ENCODE measurements around the gene DAB2. TPM values are rescaled to one million over a fixed set of nuclear protein-coding genes. Genes with fewer than 3 reads are reported as not detected.

Gene DAB2
- 177 and 206 TPM in 2 replicates for polyA plus RNA-seq (2011; rRNA removed)
- polyA minus RNA-seq (2011; rRNA and poly(A)+ RNA removed) = 211 and 260 TPM in 2 replicates

DNA sequence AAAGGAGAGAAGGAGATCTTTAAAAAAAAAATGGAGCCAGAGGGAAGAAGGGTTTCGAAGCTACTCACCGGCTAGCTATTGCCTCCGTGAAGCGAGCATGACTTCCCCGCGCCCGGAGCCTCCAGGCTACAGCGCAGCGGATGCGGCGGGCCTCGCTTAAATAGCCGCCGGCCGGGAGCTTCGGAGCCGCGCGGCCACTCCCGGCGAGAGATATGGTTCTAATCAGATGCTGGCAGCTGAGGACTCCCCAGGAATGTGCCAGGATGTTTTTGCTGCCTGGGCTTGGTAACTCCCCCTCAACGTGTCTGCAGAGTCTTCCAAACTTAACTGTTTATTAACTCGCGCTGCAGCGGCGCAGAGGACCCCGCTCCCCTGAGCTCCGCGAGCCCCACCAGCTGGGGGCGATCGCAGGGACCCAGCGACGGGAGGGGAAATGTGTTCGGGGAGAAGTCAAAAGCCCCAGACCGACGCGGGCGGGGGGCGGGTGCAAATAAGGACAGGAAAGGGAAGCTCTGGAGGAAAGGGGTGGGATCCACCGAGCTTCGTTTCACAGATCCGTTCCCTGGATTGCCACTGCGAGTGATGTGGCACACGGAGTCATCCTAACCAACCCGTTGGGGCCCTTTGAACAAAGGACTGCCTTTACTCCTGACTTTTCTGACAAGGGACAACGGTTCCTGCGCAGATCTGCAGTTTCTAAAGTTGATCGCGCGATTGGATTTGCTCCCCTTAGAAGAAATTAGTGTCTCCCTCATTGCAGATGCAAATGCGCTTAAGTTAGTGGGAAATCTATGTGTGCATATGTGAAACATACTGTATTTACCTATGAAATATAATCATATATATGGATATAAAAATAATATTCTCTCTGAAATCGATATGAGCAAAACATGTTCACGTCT is at the start of gene DAB2:
Gene DAB2, minus strand, starts transcription at position 245 of the 902 bp plus-strand sequence. CDS start 30,660 bp downstream, outside the sequence.
- DNase-seq (ENCODE audit: low read depth, low spot score) = peak; percentile 93
- ChIA-PET CTCF (interaction anchor here (0.6 to 3.8 kb wide), 37 partner anchors 9 to 900 kb away, joined by 3 to 62 read pairs (median 5); no protein-coding TSS in a partner anchor), POLR2A (interaction anchor here (0.6 to 3.3 kb wide), 43 partner anchors 10 to 577 kb away, joined by 3 to 75 read pairs (median 6); no protein-coding TSS in a partner anchor)
- no peaks in the 10 kb centered on the region for H3K27me3 ChIP-seq (ENCODE audit: control insufficient read depth, insufficient read depth, low read length)
- peak; percentile 74 for TF ChIP-seq CTCF (IDR thresholded peaks at IDR 0.05; ENCODE audit: low read depth, low read length)
- peak within 1 kb of the TSS; percentile 85 for H3K4me3 ChIP-seq (ENCODE audit: low read depth, low read length)
- H3K9me3 ChIP-seq (ENCODE audit: control insufficient read depth, insufficient read depth, low read length) = peaks cover 3% of the 10 kb centered on the region; the same call in 1 of the 2 replicates
- peak within 1 kb of the TSS; percentile 96 for H3K27ac ChIP-seq (ENCODE audit: low read depth, low read length)

- POLR2A ChIA-PET = interaction anchor here (1.0 to 1.6 kb wide), 2 partner anchors 49 to 53 kb away, joined by 3 to 9 read pairs; partner anchors contain the start of gene DAB2
Measured at GRCh38 chr5:39473156-39473775, 48.5 kb upstream of the DAB2 start.

GRCh38 chr5:39471836-39472508 is 47.2 kb upstream of the DAB2 start:
- H3K9me3 ChIP-seq (ENCODE audit: control insufficient read depth, insufficient read depth, low read length) = no peaks in the 10 kb centered on the region
- H3K27me3 ChIP-seq (ENCODE audit: control insufficient read depth, insufficient read depth, low read length) = no peaks in the 10 kb centered on the region
- POLR2A ChIA-PET = interaction anchor here (1.3 to 2.0 kb wide), 2 partner anchors 47 kb away, joined by 10 read pairs; partner anchors contain the start of gene DAB2
- TF ChIP-seq CTCF (IDR thresholded peaks at IDR 0.05; ENCODE audit: low read depth, low read length) = no peak
- H3K4me3 ChIP-seq (ENCODE audit: low read depth, low read length) = no peak overlapping the region
- no peak overlapping the region for H3K27ac ChIP-seq (ENCODE audit: low read depth, low read length)
- DNase-seq (ENCODE audit: low read depth, low spot score) = no peak
- CTCF ChIA-PET = interaction anchor here (1.3 kb wide), 1 partner anchor 47 kb away, joined by 4 read pairs; no protein-coding TSS in a partner anchor

More at GRCh38 chr5:39473156-39473775, 48.5 kb upstream of the DAB2 start:
- Histone ChIP-seq H3K9me3 (ENCODE audit: control insufficient read depth, insufficient read depth, low read length) (no peaks in the 10 kb centered on the region), H3K27ac (ENCODE audit: low read depth, low read length) (no peak overlapping the region), H3K4me3 (ENCODE audit: low read depth, low read length) (no peak overlapping the region), H3K27me3 (ENCODE audit: control insufficient read depth, insufficient read depth, low read length) (no peaks in the 10 kb centered on the region)
- TF ChIP-seq CTCF (IDR thresholded peaks at IDR 0.05; ENCODE audit: low read depth, low read length) = no peak
- CTCF ChIA-PET = interaction anchor here (1.1 to 3.9 kb wide), 4 partner anchors 48 to 96 kb away, joined by 3 to 18 read pairs (median 4); partner anchors contain the start of gene DAB2
- peak; percentile 51 for DNase-seq (ENCODE audit: low read depth, low spot score)

GRCh38 chr5:39470811-39471210 is 46.0 kb upstream of the DAB2 start:
- Histone ChIP-seq H3K4me3 (ENCODE audit: low read depth, low read length) (no peak overlapping the region), H3K9me3 (ENCODE audit: control insufficient read depth, insufficient read depth, low read length) (no peaks in the 10 kb centered on the region), H3K27ac (ENCODE audit: low read depth, low read length) (no peak overlapping the region), H3K27me3 (ENCODE audit: control insufficient read depth, insufficient read depth, low read length) (no peaks in the 10 kb centered on the region)
- CTCF ChIA-PET = no interaction called here
- POLR2A ChIA-PET = interaction anchor here (2.0 kb wide), 1 partner anchor 46 kb away, joined by 10 read pairs; the partner anchor contains the start of gene DAB2
- no peak for TF ChIP-seq CTCF (IDR thresholded peaks at IDR 0.05; ENCODE audit: low read depth, low read length)
- no peak for DNase-seq (ENCODE audit: low read depth, low spot score)

Measured in AG04450 (cell line).